Measurements from ENCODE around the gene CHST2. TPM values are rescaled to one million over a fixed set of nuclear protein-coding genes. Genes with fewer than 3 reads are reported as not detected.

The CHST2 gene
- total RNA-seq, 3 donors from 2014 or later, result 1.1 to 3.2 (median 1.5) TPM

DNA sequence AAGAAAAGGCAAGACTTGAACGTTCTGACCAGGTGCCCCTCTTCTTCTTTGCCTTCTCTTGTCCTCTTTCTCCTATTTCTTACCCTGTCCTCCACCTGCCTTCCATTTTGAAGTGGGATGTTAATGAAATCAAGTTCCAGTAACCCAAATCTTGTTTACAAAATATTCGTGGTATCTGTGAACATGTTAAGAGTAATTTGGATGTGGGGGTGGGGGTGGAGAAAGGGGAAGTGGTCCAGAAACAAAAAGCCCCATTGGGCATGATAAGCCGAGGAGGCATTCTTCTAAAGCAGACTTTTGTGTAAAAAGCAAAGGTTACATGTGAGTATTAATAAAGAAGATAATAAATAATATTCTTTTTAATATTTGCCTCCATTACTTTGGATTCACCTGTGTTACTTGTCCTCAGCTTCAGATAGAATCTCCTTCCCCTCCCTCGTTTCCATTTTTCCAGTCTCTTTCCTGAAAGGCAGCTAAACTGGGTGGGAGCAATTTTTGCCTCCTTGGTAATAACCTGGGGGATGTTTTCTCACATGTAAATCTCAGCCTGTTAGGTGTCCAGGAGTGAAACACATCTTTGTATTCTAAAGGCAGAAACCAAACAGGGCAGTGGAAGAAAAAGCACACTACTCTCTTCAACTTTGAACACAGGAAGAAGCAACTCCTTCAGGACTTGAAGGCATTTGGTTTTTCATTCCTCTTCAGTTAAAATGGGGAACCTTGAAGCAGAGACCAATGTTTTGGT lies 3.2 kb downstream of the CHST2 start:
- DNase-seq, result no peak
- Histone ChIP-seq H3K4me3 (no peak overlapping the region), H3K36me3 (ENCODE audit: low read depth) (no peaks in the 10 kb centered on the region), H3K9me3 (no peaks in the 10 kb centered on the region), H3K4me1 (ENCODE audit: low read depth) (peaks cover 9% of the 10 kb centered on the region)
- intact Hi-C loops (cut with DNase I, micrococcal nuclease), result no loop called here
- no peak for ATAC-seq
- TF ChIP-seq, protein P1, sequence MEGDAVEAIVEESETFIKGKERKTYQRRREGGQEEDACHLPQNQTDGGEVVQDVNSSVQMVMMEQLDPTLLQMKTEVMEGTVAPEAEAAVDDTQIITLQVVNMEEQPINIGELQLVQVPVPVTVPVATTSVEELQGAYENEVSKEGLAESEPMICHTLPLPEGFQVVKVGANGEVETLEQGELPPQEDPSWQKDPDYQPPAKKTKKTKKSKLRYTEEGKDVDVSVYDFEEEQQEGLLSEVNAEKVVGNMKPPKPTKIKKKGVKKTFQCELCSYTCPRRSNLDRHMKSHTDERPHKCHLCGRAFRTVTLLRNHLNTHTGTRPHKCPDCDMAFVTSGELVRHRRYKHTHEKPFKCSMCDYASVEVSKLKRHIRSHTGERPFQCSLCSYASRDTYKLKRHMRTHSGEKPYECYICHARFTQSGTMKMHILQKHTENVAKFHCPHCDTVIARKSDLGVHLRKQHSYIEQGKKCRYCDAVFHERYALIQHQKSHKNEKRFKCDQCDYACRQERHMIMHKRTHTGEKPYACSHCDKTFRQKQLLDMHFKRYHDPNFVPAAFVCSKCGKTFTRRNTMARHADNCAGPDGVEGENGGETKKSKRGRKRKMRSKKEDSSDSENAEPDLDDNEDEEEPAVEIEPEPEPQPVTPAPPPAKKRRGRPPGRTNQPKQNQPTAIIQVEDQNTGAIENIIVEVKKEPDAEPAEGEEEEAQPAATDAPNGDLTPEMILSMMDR (IDR thresholded peaks at IDR 0.05), result no peak

DNA sequence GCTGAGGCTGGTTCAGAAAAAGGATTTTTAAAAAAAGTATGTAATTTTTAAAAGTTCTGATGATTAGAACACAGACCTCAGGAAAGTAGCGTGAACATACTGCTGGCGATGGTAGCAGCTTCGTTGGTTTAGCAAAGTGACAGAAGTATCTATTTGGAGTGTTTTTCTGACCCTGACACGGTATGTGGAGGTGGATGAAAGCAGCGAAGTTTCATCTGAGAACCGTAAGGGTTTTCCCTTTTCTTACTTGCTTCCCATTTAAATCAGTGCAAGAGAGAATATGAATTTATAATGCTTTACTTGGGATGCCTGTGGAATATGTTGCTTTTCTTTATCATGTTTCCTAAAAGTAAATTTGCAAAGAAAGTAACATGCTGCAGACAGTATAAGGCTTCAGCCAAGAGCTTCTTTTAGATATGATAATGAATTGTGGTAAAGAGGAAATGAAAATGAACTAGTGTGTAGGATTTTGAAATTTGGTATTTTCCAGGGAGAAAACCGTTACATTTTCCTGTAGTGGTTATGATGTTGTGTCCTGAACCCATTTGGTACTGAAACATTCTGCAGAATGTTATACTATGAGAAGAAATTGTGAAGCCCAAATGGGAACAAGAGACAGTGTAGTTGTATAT lies 3.9 kb downstream of the CHST2 start:
- ATAC-seq, result no peak
- H3K4me1 ChIP-seq (ENCODE audit: low read depth), result peaks cover 9% of the 10 kb centered on the region
- H3K4me3 ChIP-seq, result no peak overlapping the region
- TF ChIP-seq, protein P1 (IDR thresholded peaks at IDR 0.05), result no peak
- H3K36me3 ChIP-seq (ENCODE audit: low read depth), result no peaks in the 10 kb centered on the region
- intact Hi-C loops (cut with DNase I, micrococcal nuclease), result no loop called here
- H3K9me3 ChIP-seq, result no peaks in the 10 kb centered on the region
- no peak for DNase-seq

DNA sequence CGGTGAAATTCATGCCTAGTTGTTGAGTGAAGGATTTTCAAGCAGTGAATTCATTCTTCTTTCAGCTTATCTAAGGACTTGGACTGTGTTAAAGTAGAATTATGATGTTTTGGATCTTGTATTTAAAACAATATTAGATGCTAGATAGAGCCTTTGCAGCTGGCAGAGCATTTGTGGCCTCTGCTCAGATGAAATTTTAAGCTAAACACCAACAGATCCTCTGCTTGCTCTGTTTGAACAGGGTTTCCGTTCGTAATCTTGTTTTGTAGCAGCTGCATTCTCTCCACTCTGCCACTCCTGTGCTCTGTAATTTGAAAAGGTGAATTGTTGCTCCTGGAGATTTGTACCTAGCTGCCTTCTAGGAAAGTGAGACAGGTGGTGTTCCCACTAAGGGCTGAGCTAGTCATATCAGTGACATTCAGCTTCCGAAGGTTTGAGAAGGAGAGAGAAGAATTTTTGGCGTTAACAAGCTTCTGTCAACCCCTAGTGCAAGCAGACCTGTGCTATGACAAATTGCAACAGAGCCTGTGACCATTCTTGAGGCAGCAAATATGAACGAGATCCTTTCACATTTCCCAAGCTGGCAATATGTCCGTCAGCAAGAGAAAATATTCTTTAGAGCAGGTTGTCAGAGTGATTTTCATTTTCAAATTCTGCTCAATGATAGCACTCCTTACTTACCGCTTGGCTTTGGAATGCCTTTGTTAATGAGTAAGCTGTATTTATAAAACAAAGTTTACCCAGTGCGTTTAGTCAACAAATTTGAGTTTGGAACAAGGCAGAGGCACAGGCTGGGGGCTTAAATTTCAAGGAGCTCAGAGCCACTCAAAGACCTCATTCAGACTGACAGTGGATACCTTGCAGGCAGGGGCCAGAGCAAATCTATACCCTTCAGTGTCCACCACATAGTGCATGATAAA lies 5.3 kb downstream of the CHST2 start:
- no peak for DNase-seq
- no peak overlapping the region for H3K4me3 ChIP-seq
- ATAC-seq, result no peak
- intact Hi-C loops (cut with DNase I, micrococcal nuclease), result no loop called here
- H3K9me3 ChIP-seq, result no peaks in the 10 kb centered on the region
- no peaks in the 10 kb centered on the region for H3K36me3 ChIP-seq (ENCODE audit: low read depth)
- TF ChIP-seq, protein P1 (IDR thresholded peaks at IDR 0.05), result no peak
- H3K4me1 ChIP-seq (ENCODE audit: low read depth), result peaks cover 7% of the 10 kb centered on the region

DNA sequence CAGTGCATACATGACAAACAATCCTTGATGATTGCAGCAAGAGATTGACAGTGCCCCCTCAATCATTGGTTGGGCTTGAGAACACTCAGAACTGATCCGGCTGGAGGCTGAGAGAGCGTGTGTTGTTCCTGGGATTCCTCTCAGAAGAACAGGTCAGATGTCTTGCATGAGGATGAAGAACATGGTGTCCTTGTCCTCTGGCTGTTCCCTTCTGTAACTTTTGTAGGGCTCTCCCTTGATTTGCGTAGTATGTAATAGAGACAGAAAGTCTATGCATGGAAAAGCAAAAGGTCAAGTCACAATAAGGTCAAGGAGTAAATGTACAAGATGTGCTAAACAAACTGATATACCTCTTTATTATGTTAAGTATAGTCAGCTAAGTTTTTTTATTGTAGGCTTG lies 8.2 kb downstream of the CHST2 start:
- intact Hi-C loops (cut with DNase I, micrococcal nuclease), result no loop called here
- Histone ChIP-seq H3K36me3 (ENCODE audit: low read depth) (no peaks in the 10 kb centered on the region), H3K4me1 (ENCODE audit: low read depth) (no peaks in the 10 kb centered on the region), H3K4me3 (no peak overlapping the region), H3K9me3 (no peaks in the 10 kb centered on the region)
- TF ChIP-seq, protein P1 (IDR thresholded peaks at IDR 0.05), result no peak
- ATAC-seq (no peak), DNase-seq (no peak)

DNA sequence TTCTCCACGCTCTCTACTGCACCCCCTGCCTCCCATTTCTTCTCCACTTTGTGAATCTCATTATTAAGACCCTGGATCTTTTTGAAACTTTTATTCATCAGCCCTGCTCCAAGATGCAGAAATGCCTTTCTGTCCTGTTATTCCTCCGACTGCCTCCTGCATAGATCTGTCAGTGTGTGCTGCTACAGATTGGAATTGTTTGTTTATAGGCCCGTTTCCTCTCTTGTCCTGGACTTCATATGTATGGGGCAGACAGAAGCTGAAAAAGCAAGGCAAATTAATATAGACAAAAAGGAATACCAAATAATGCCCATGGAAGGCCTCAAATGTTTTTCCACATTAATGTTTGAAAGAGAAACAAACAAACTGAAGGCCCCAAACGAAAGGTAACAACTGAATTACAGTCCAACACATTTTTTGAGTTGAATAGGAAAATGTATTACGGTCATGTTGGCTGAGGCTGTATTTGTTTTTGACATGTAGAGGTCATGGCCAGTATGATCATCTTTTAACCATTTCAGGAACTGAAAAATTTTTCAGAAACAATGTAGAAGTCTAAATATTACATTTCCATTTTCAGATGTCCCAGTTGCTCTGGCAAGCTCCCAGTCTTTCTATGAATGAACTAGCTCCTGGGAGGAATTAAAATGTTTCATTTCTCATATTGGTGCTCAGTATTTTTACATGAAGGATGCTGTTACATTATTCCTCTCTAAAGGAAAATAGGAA lies 8.8 kb downstream of the CHST2 start:
- no peaks in the 10 kb centered on the region for H3K36me3 ChIP-seq (ENCODE audit: low read depth)
- no peaks in the 10 kb centered on the region for H3K9me3 ChIP-seq
- ATAC-seq, result no peak
- H3K4me1 ChIP-seq (ENCODE audit: low read depth), result no peaks in the 10 kb centered on the region
- no peak overlapping the region for H3K4me3 ChIP-seq
- TF ChIP-seq, protein P1 (IDR thresholded peaks at IDR 0.05), result no peak
- intact Hi-C loops (cut with DNase I, micrococcal nuclease), result no loop called here
- DNase-seq, result no peak
